ENCODE measurements around the gene DPYD.

DPYD gene

DNA sequence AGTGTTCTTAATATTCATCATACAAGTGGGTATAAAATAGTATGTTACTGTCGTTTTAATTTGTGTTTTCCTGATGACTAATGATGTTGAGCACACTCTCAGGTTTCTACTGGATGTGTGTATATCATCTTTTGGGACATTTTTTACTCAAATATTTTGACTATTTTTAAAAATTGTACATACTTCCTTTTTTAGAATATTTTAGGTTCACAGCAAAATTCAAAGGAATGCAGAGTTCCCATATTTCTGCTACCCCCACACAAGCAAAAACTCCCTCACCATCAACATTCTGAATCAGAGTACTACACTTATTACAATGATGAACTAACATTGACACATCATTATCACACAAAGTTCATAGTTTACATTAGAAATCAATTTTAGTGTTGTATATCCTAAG is 114.5 kb downstream of the DPYD start:
- peak overlapping the region; percentile 57 for H3K27ac ChIP-seq
- no peak for TF ChIP-seq ZFX (IDR thresholded peaks at IDR 0.05; ENCODE audit: borderline replicate concordance)
- TF ChIP-seq, protein P1, sequence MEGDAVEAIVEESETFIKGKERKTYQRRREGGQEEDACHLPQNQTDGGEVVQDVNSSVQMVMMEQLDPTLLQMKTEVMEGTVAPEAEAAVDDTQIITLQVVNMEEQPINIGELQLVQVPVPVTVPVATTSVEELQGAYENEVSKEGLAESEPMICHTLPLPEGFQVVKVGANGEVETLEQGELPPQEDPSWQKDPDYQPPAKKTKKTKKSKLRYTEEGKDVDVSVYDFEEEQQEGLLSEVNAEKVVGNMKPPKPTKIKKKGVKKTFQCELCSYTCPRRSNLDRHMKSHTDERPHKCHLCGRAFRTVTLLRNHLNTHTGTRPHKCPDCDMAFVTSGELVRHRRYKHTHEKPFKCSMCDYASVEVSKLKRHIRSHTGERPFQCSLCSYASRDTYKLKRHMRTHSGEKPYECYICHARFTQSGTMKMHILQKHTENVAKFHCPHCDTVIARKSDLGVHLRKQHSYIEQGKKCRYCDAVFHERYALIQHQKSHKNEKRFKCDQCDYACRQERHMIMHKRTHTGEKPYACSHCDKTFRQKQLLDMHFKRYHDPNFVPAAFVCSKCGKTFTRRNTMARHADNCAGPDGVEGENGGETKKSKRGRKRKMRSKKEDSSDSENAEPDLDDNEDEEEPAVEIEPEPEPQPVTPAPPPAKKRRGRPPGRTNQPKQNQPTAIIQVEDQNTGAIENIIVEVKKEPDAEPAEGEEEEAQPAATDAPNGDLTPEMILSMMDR (IDR thresholded peaks at IDR 0.05) = no peak

DNA sequence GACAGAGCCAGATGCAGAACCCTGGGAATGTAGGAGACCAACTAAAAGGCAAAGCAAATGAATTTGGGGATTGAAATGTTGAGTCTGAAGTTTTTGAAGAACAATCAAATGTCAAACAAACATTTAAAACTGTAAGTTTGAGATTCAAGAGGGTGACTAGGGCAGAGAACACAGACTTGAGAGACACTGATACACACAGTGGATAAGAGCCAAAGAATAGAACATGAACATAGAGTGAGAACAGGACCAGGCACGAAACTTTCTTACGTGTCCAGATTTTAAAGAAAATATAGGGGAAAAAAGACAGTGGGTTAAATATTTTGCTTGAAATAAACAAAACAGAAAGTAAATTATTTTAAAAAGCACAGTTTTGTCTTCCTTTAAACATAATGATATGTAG is 115.7 kb downstream of the DPYD start:
- TF ChIP-seq ZFX (IDR thresholded peaks at IDR 0.05; ENCODE audit: borderline replicate concordance) = no peak
- TF ChIP-seq, protein P1 (IDR thresholded peaks at IDR 0.05) = no peak
- no peak overlapping the region for H3K27ac ChIP-seq

DNA sequence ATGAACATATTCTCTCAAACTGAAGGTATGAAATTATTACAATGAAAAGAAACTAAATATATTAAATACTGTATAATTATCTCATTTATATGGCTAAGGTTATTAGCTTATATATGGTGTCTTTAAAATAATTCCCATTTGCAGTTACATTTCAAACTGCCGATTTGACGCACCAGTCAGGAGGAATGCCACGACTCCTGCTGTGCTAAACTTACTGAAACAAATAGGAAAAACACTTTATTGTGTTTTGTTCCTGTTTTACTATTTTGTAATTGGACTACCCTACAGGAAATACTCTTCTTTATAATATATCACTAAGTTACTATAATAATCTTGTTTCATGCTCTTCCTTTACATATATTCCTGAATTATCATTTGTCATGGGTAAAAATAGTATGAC is 117.8 kb downstream of the DPYD start:
- no peak overlapping the region for H3K27ac ChIP-seq
- no peak for TF ChIP-seq ZFX (IDR thresholded peaks at IDR 0.05; ENCODE audit: borderline replicate concordance)
- TF ChIP-seq, protein P1 (IDR thresholded peaks at IDR 0.05) = no peak

DNA sequence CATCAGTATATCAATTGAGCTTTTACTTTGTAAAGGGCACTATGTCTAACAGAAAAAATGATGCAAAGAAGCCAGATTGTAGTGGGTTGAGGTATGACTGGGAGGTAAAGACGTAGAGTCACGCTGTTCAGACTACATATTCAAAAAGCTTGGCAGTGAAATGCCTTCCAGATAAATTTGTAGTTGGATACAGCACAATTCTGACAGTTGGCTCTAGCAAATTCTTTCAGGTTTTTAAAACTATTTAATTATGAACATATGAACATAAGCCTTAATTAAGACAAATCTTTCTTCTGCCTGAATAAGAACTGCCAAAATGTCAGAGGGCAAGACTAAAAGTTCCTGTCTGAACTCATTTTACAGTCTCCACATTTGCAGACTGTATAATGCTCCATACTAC is 118.8 kb downstream of the DPYD start:
- H3K27ac ChIP-seq = no peak overlapping the region
- no peak for TF ChIP-seq ZFX (IDR thresholded peaks at IDR 0.05; ENCODE audit: borderline replicate concordance)
- TF ChIP-seq, protein P1 (IDR thresholded peaks at IDR 0.05) = no peak

DNA sequence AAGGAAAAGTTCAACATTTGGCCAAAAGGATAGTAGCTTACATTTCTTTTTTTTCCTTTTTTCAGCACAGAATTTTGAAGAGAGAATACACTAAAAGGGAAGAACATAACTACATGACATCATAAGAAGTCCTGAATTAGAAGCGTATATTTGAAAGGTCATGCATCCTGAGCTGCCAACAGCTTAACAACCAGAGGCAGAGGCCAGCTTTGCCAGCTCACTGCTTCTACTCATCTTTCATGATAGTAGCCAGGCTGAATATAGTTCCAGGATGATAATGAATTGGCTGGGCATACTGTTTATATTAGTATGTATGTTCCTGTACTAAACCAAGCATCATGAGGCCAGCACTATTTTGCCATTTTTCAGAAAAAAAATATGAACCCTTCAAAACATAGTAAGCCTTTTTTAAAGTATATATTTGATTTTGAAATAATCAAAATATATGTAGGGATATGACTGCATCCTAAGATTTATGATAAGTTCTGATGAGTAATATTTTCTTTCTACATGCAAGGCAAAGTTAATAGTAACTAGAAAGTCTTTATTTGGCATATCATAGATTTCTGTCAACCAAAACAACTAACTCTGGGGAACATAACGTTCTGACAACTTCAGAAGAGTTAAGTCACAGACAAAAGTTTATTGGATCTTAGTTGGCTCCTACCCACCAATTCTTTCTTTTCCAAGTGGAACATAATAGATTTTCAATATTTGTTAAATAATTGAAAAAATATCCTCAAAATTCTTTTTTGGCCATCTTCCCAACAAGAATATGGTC is 123.2 kb downstream of the DPYD start:
- H3K27ac ChIP-seq = no peak overlapping the region
- TF ChIP-seq, protein P1 (IDR thresholded peaks at IDR 0.05) = no peak
- no peak for TF ChIP-seq ZFX (IDR thresholded peaks at IDR 0.05; ENCODE audit: borderline replicate concordance)

DNA sequence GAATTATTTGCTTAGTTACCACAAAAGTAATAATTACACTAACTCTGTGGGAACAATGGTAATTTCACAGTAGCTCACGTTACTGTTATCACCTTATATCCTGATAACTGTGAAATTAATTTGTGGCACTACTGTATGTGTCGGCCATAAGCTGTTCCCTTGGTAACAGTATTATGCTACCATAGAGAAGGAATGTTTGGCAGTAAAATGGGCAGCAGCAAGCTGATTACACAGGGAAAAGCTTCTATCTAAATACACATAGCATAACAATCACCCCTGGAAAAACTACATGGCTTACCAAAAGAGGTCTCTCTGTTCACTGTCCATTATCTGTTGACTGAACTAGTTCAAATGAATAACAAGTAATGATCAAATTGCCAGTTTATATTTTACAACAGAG is 124.1 kb downstream of the DPYD start:
- no peak overlapping the region for H3K27ac ChIP-seq

DNA sequence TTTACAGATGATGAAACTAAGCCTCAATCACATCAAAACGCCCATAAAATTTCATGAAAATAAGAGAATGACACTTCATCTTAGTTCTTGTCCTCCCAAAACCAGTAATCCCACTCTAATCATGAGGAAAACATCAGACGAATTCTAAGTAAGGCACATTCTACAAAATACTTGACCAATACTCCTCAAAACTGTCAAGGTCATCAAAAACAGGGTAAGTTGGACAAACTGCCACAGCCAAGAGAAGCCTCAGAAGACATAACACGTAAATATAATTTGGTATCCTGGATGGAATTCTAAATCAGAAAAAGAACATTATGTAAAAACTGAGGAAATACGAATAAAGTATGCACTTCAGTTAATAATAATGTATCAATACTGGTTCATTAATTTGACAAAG is 128.2 kb downstream of the DPYD start:
- TF ChIP-seq, protein P1 (IDR thresholded peaks at IDR 0.05) = no peak
- H3K27ac ChIP-seq = no peak overlapping the region

More for the DNA sequence above, 124.1 kb downstream of the DPYD start:
- no peak for TF ChIP-seq ZFX (IDR thresholded peaks at IDR 0.05; ENCODE audit: borderline replicate concordance)
- TF ChIP-seq, protein P1 (IDR thresholded peaks at IDR 0.05) = no peak
